Trophoblast cell (in vitro differentiated cells and primary cell): ENCODE data around the gene JAZF1.
"Not testable (repeated sequence)": the region's sequence is repeated elsewhere in the genome, so short reads cannot be mapped to it uniquely, and the experiment has no call there.

Source experiments
- DNase-seq, 2 donors: peaks; one replicate each; pipeline ENCODE4 v3.0.0-alpha.2; 2016
- H2AFZ ChIP-seq: 2 replicates; pipeline ENCODE4 v1.6.1; 2013; ENCODE audit warnings: low read length, moderate library complexity, mild to moderate bottlenecking; ENCODE audit not compliant: insufficient read depth, poor library complexity
- H2AK5ac ChIP-seq: 2 replicates; pipeline ENCODE4 v1.6.1; 2013; ENCODE audit warnings: mild to moderate bottlenecking, low read length
- H2BK120ac ChIP-seq: 2 replicates; pipeline ENCODE4 v1.6.1; 2013; ENCODE audit warnings: low read length, mild to moderate bottlenecking, moderate library complexity; ENCODE audit not compliant: insufficient read depth, poor library complexity
- H2BK12ac ChIP-seq: 2 replicates; pipeline ENCODE4 v1.6.1; 2013; ENCODE audit warnings: mild to moderate bottlenecking, low read length, moderate library complexity
- H2BK5ac ChIP-seq: 2 replicates; pipeline ENCODE4 v1.6.1; 2013; ENCODE audit warnings: low read length, low read depth, moderate library complexity, mild to moderate bottlenecking; ENCODE audit not compliant: poor library complexity
- H3K14ac ChIP-seq: 2 replicates; pipeline ENCODE4 v1.6.1; 2013; ENCODE audit warnings: mild to moderate bottlenecking, low read length
- H3K18ac ChIP-seq: 2 replicates; pipeline ENCODE4 v1.6.1; 2013; ENCODE audit warnings: mild to moderate bottlenecking, low read length
- H3K23ac ChIP-seq: 2 replicates; pipeline ENCODE4 v1.6.1; 2013; ENCODE audit warnings: low read length
- H3K27ac ChIP-seq: 2 replicates; pipeline ENCODE4 v1.5.1; 2013; ENCODE audit warnings: low read depth, mild to moderate bottlenecking, inconsistent platforms, low read length, moderate library complexity
- H3K27me3 ChIP-seq: 2 replicates; pipeline ENCODE4 v1.6.1; 2013; ENCODE audit warnings: inconsistent platforms, mild to moderate bottlenecking, low read length, moderate library complexity; ENCODE audit not compliant: insufficient read depth
- H3K36me3 ChIP-seq, 2 experiments: 1 replicate in 1 of 2; 2 replicates in 1 of 2; pipeline ENCODE4 v1.6.1; 2013; ENCODE audit warnings: low read length in 2 of 2, mild to moderate bottlenecking in 2 of 2, moderate library complexity in 1 of 2; ENCODE audit not compliant: insufficient read depth in 2 of 2, control insufficient read depth in 1 of 2
- H3K4ac ChIP-seq: 2 replicates; pipeline ENCODE4 v1.6.1; 2013; ENCODE audit warnings: low read depth, mild to moderate bottlenecking, low read length, moderate library complexity
- H3K4me1 ChIP-seq, 2 experiments: 1 replicate in 1 of 2; 2 replicates in 1 of 2; pipeline ENCODE4 v1.6.1; 2013; ENCODE audit warnings: low read length in 2 of 2, mild to moderate bottlenecking in 2 of 2, moderate library complexity in 1 of 2; ENCODE audit not compliant: insufficient read depth in 2 of 2, control insufficient read depth in 1 of 2
- H3K4me2 ChIP-seq: 2 replicates; pipeline ENCODE4 v1.6.1; 2013; ENCODE audit warnings: inconsistent platforms, mild to moderate bottlenecking, low read length, moderate library complexity
- H3K4me3 ChIP-seq: 2 replicates; pipeline ENCODE4 v1.5.1; 2013; ENCODE audit warnings: mild to moderate bottlenecking, low read depth, low read length, inconsistent platforms
- H3K79me1 ChIP-seq: one replicate; pipeline ENCODE4 v1.6.1; 2013; ENCODE audit warnings: low read length
- H3K79me2 ChIP-seq: 2 replicates; pipeline ENCODE4 v1.6.1; 2013; ENCODE audit warnings: low read length, mild to moderate bottlenecking; ENCODE audit not compliant: control insufficient read depth, insufficient read depth, poor library complexity
- H3K9ac ChIP-seq: 2 replicates; pipeline ENCODE4 v1.6.1; 2013; ENCODE audit warnings: mild to moderate bottlenecking, low read length
- H3K9me3 ChIP-seq: 2 replicates; pipeline ENCODE4 v1.6.1; 2013; ENCODE audit warnings: low read depth, mild to moderate bottlenecking, control low read depth, inconsistent platforms, low read length; ENCODE audit not compliant: insufficient read depth
- H4K12ac ChIP-seq: 2 replicates; pipeline ENCODE4 v1.6.1; 2013; ENCODE audit warnings: low read depth, mild to moderate bottlenecking, low read length, moderate library complexity
- H4K8ac ChIP-seq: 2 replicates; pipeline ENCODE4 v1.6.1; 2013; ENCODE audit warnings: low read depth, mild to moderate bottlenecking, low read length, moderate library complexity
- H4K91ac ChIP-seq: one replicate; pipeline ENCODE4 v1.6.1; 2013; ENCODE audit warnings: low read depth, mild to moderate bottlenecking, low read length, moderate library complexity
- WGBS: extraction: QIAGEN DNeasy Blood & Tissue Kit; methylation state at CpG from one replicate; pipeline ENCODE4 v1.1.7; 2013; ENCODE audit warnings: missing lambda C conversion rate; ENCODE audit not compliant: insufficient read length, insufficient coverage; ENCODE audit errors: extremely low coverage; 5-methylcytosine and 5-hydroxymethylcytosine counted together

JAZF1 gene

GRCh38 chr7:27860800-27861199 lies 319.8 kb downstream of the JAZF1 start:
- WGBS, result no CpG with 5 or more reads among the region's 6 CpGs
- no peaks in the 10 kb centered on the region for H3K79me1 ChIP-seq

GRCh38 chr7:27856703-27857485 lies 323.7 kb downstream of the JAZF1 start:
- H2BK120ac ChIP-seq, H3K9ac ChIP-seq, H4K12ac ChIP-seq, H3K9me3 ChIP-seq, H3K18ac ChIP-seq, DNase-seq, H3K79me2 ChIP-seq, H3K27me3 ChIP-seq, H2AFZ ChIP-seq, H2BK5ac ChIP-seq, H3K14ac ChIP-seq, H3K4me2 ChIP-seq, H3K79me1 ChIP-seq, H3K4me1 ChIP-seq, H3K4ac ChIP-seq, H3K23ac ChIP-seq, H2BK12ac ChIP-seq, H4K91ac ChIP-seq, H2AK5ac ChIP-seq, H3K36me3 ChIP-seq, H4K8ac ChIP-seq, H3K27ac ChIP-seq, H3K4me3 ChIP-seq: not testable (repeated sequence)
- WGBS, result no CpG with 5 or more reads among the region's 28 CpGs

More at GRCh38 chr7:27860800-27861199, 319.8 kb downstream of the JAZF1 start:
- Histone ChIP-seq H3K27ac (no peak overlapping the region), H3K4me3 (no peak overlapping the region), H4K8ac (no peak overlapping the region), H4K91ac (no peak overlapping the region), H2AK5ac (no peak overlapping the region), H3K4ac (no peak overlapping the region), H4K12ac (no peak overlapping the region), H3K9ac (no peak overlapping the region), H3K27me3 (no peaks in the 10 kb centered on the region), H3K23ac (no peak overlapping the region), H3K36me3 (no peaks in the 10 kb centered on the region), H3K79me2 (no peaks in the 10 kb centered on the region), H3K4me2 (no peak overlapping the region), H3K18ac (no peak overlapping the region), H2BK12ac (no peak overlapping the region), H2AFZ (no peak overlapping the region), H3K14ac (no peak overlapping the region), H3K4me1 (no peaks in the 10 kb centered on the region), H3K9me3 (no peaks in the 10 kb centered on the region), H2BK5ac (no peak overlapping the region), H2BK120ac (no peak overlapping the region)
- DNase-seq, result no peak

- no peak overlapping the region for H3K9ac ChIP-seq
- H4K8ac ChIP-seq, result no peak overlapping the region
- no peaks in the 10 kb centered on the region for H3K79me1 ChIP-seq
- no peak overlapping the region for H3K27ac ChIP-seq
- no peaks in the 10 kb centered on the region for H3K9me3 ChIP-seq
- no peak overlapping the region for H2AFZ ChIP-seq
- H2AK5ac ChIP-seq, result no peak overlapping the region
- H2BK5ac ChIP-seq, result no peak overlapping the region
- no peak overlapping the region for H3K4ac ChIP-seq
- no peaks in the 10 kb centered on the region for H3K36me3 ChIP-seq
- no peak overlapping the region for H3K4me2 ChIP-seq
- H3K79me2 ChIP-seq, result no peaks in the 10 kb centered on the region
- H3K27me3 ChIP-seq, result no peaks in the 10 kb centered on the region
- no peak overlapping the region for H3K18ac ChIP-seq
- H2BK120ac ChIP-seq, result no peak overlapping the region
- H4K91ac ChIP-seq, result no peak overlapping the region
- no peak overlapping the region for H3K23ac ChIP-seq
- no CpG with 5 or more reads among the region's 5 CpGs for WGBS
- DNase-seq, result no peak
- no peak overlapping the region for H4K12ac ChIP-seq
- H3K4me3 ChIP-seq, result no peak overlapping the region
- no peak overlapping the region for H2BK12ac ChIP-seq
- no peak overlapping the region for H3K14ac ChIP-seq
- no peaks in the 10 kb centered on the region for H3K4me1 ChIP-seq
Measured at GRCh38 chr7:27850531-27850930, 330.1 kb downstream of the JAZF1 start.

GRCh38 chr7:27846388-27846787 lies 334.2 kb downstream of the JAZF1 start:
- H4K91ac ChIP-seq, result no peak overlapping the region
- no peak overlapping the region for H3K4me3 ChIP-seq
- no peak overlapping the region for H4K12ac ChIP-seq
- no peak overlapping the region for H3K18ac ChIP-seq
- H3K23ac ChIP-seq, result no peak overlapping the region
- H3K79me1 ChIP-seq, result no peaks in the 10 kb centered on the region
- H3K27ac ChIP-seq, result no peak overlapping the region
- H2AK5ac ChIP-seq, result no peak overlapping the region
- H3K4me1 ChIP-seq, result no peaks in the 10 kb centered on the region
- H3K4ac ChIP-seq, result no peak overlapping the region
- H2AFZ ChIP-seq, result no peak overlapping the region
- no peak overlapping the region for H2BK12ac ChIP-seq
- no CpG with 5 or more reads among the region's 3 CpGs for WGBS
- no peaks in the 10 kb centered on the region for H3K27me3 ChIP-seq
- H3K36me3 ChIP-seq, result no peaks in the 10 kb centered on the region
- no peak overlapping the region for H3K14ac ChIP-seq
- H2BK5ac ChIP-seq, result no peak overlapping the region
- H3K9ac ChIP-seq, result no peak overlapping the region
- no peak overlapping the region for H4K8ac ChIP-seq
- no peaks in the 10 kb centered on the region for H3K79me2 ChIP-seq
- no peak overlapping the region for H3K4me2 ChIP-seq
- no peak overlapping the region for H2BK120ac ChIP-seq
- H3K9me3 ChIP-seq, result no peaks in the 10 kb centered on the region
- no peak for DNase-seq
